Stimulated activated CD8-positive, alpha-beta memory T cell treated with anti-CD3 and anti-CD28 coated beads, Interleukin-12 subunit alpha, Interleukin-12 subunit beta, amount 100 ng/mL, for 24 hours (primary cell): ENCODE data around the gene FAM117B.
A peak's percentile ranks its signal among the peaks of the same experiment; 100 is the strongest.

Experiments
- DNase-seq: peaks from one replicate; pipeline ENCODE4 v3.0.0-alpha.2; 2020; ENCODE audit errors: extremely low read depth

Gene FAM117B

GRCh38 chr2:202634556-202635427, at the start of gene FAM117B:
Gene FAM117B, plus strand, starts transcription at chr2:202634969. Its CDS starts 219 bp downstream, at chr2:202635188.
- DNase-seq, result peak; percentile 99

- DNase-seq, result peak; percentile 14
Measured at GRCh38 chr2:202588647-202589581, 45.9 kb upstream of the FAM117B start.

- DNase-seq, result no peak
Measured at GRCh38 chr2:202589582-202589949, 45.2 kb upstream of the FAM117B start.

- no peak for DNase-seq
Measured at GRCh38 chr2:202592566-202592965, 42.2 kb upstream of the FAM117B start.

GRCh38 chr2:202599105-202599504, 35.7 kb upstream of the FAM117B start:
- no peak for DNase-seq

- DNase-seq, result no peak
Measured at GRCh38 chr2:202599911-202600310, 34.9 kb upstream of the FAM117B start.

- no peak for DNase-seq
Measured at GRCh38 chr2:202604699-202605098, 30.1 kb upstream of the FAM117B start.

- no peak for DNase-seq
Measured at GRCh38 chr2:202605174-202605573, 29.6 kb upstream of the FAM117B start.

- DNase-seq, result no peak
Measured at GRCh38 chr2:202608142-202608852, 26.5 kb upstream of the FAM117B start.

- no peak for DNase-seq
Measured at GRCh38 chr2:202609381-202610145, 25.2 kb upstream of the FAM117B start.

- no peak for DNase-seq
Measured at GRCh38 chr2:202610380-202610779, 24.4 kb upstream of the FAM117B start.

GRCh38 chr2:202612145-202612544, 22.6 kb upstream of the FAM117B start:
- no peak for DNase-seq

GRCh38 chr2:202613479-202613878, 21.3 kb upstream of the FAM117B start:
- no peak for DNase-seq

- DNase-seq, result no peak
Measured at GRCh38 chr2:202624133-202624532, 10.6 kb upstream of the FAM117B start.

- DNase-seq, result no peak
Measured at GRCh38 chr2:202627042-202627441, 7.7 kb upstream of the FAM117B start.

- DNase-seq, result no peak
Measured at GRCh38 chr2:202628646-202629198, 6.0 kb upstream of the FAM117B start.

GRCh38 chr2:202632682-202633290, 2.0 kb upstream of the FAM117B start:
- no peak for DNase-seq

- no peak for DNase-seq
Measured at GRCh38 chr2:202633470-202633869, 1.3 kb upstream of the FAM117B start.

GRCh38 chr2:202635428-202636212, 851 bp downstream of the FAM117B start:
- DNase-seq, result peak; percentile 68

- no peak for DNase-seq
Measured at GRCh38 chr2:202636213-202636513, 1.4 kb downstream of the FAM117B start.
